ENCODE results near the gene C3orf22. TPM values are rescaled to one million over a fixed set of nuclear protein-coding genes. Genes with fewer than 3 reads are reported as not detected.

Gene C3orf22
- total RNA-seq, 1 experiment from 2014 or later: not detected

DNA sequence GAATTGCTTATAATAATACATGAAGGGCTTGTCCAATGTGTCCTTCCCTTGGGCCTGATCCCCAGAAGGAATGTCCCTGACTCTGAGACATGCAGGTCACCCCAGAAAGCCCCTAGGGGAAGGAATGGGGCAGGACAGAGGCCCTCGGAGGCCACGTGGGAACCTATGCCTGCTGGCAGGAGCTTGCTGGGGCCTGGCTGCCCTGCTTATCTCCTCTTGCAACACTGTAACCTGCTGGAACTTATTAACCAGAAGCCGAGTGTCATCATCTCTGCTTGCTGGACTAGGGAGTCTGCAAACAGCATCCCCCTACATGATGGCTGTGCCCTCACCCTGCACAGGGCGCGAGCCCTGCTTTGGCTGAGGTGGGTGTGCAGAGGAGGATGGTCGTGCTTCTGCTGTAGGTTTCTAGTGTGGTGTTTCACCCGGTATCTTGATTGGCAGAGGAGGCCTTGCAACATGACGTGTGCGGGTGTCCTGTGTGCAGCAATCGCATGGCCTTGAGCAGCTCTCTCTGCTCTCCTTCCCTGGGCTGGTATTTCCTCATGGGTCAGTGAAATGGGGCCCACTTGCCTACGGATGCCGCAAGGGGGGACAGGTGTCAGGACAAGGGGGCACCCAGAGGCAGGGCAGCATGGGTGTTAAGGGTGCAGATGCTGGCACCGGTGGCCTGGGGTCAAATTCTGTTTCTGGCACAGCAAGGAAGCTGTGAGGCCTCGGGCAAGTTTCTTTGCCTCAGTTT lies 29.8 kb downstream of the C3orf22 start:
- peaks cover 5% of the 10 kb centered on the region for H3K36me3 Mint-ChIP-seq (ENCODE audit: insufficient read depth, unreplicated experiment)
- no peaks in the 10 kb centered on the region for H3K9me3 Mint-ChIP-seq (ENCODE audit: low read depth, unreplicated experiment)
- BruUV-seq (replicated peaks): no TSS peak
- CTCF ChIA-PET: interaction anchor here (0.6 to 1.0 kb wide), 6 partner anchors 9 to 209 kb away, joined by 3 to 4 read pairs (median 3); no protein-coding TSS in a partner anchor
- peak overlapping the region; percentile 14 for H3K27ac Mint-ChIP-seq (ENCODE audit: unreplicated experiment)
- peaks cover 20% of the 10 kb centered on the region for H3K4me1 Mint-ChIP-seq (ENCODE audit: low read depth, unreplicated experiment)
- TF ChIP-seq, protein P1, sequence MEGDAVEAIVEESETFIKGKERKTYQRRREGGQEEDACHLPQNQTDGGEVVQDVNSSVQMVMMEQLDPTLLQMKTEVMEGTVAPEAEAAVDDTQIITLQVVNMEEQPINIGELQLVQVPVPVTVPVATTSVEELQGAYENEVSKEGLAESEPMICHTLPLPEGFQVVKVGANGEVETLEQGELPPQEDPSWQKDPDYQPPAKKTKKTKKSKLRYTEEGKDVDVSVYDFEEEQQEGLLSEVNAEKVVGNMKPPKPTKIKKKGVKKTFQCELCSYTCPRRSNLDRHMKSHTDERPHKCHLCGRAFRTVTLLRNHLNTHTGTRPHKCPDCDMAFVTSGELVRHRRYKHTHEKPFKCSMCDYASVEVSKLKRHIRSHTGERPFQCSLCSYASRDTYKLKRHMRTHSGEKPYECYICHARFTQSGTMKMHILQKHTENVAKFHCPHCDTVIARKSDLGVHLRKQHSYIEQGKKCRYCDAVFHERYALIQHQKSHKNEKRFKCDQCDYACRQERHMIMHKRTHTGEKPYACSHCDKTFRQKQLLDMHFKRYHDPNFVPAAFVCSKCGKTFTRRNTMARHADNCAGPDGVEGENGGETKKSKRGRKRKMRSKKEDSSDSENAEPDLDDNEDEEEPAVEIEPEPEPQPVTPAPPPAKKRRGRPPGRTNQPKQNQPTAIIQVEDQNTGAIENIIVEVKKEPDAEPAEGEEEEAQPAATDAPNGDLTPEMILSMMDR (IDR thresholded peaks at IDR 0.05; ENCODE audit: unreplicated experiment): peak; percentile 23
- intact Hi-C loops (cut with micrococcal nuclease; ENCODE audit: unreplicated experiment): loop anchor here (10.0 kb wide), 2 partner anchors 126 to 926 kb away; partner anchors contain the start of gene TXNRD3
- H3K27me3 Mint-ChIP-seq (ENCODE audit: unreplicated experiment): peaks cover 40% of the 10 kb centered on the region
- no peak overlapping the region for H3K4me3 Mint-ChIP-seq (ENCODE audit: low read depth, unreplicated experiment)
- peak; percentile 84 for DNase-seq

DNA sequence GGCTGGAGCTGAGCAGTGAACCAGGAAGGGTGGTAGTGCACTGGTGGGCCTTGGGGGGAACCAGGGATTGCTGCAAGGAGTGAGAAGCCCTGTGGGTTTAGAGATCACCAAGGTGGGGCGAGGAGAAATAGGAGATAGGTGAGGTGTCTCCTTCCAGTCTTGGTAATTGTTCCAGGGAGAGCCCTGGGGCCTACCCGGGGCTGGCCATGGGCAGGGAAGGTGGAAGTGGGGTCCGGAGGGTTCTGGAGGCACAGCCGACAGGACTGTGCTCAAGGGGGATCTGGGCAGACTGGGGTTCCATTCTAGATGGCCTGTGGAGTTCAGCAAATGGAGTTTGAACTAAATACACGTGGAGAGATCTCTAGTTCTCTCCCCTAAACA lies 30.3 kb downstream of the C3orf22 start:
- H3K4me1 Mint-ChIP-seq (ENCODE audit: low read depth, unreplicated experiment): peaks cover 20% of the 10 kb centered on the region
- BruUV-seq (replicated peaks): no TSS peak
- H3K36me3 Mint-ChIP-seq (ENCODE audit: insufficient read depth, unreplicated experiment): peaks cover 5% of the 10 kb centered on the region
- no peak overlapping the region for H3K4me3 Mint-ChIP-seq (ENCODE audit: low read depth, unreplicated experiment)
- no peak overlapping the region for H3K27ac Mint-ChIP-seq (ENCODE audit: unreplicated experiment)
- TF ChIP-seq, protein P1 (IDR thresholded peaks at IDR 0.05; ENCODE audit: unreplicated experiment): no peak
- intact Hi-C loops (cut with micrococcal nuclease; ENCODE audit: unreplicated experiment): loop anchor here (10.0 kb wide), 2 partner anchors 126 to 926 kb away; partner anchors contain the start of gene TXNRD3
- CTCF ChIA-PET: interaction anchor here (0.7 to 1.0 kb wide), 5 partner anchors 10 to 209 kb away, joined by 3 to 4 read pairs (median 3); no protein-coding TSS in a partner anchor
- peaks cover 40% of the 10 kb centered on the region for H3K27me3 Mint-ChIP-seq (ENCODE audit: unreplicated experiment)
- DNase-seq: no peak
- H3K9me3 Mint-ChIP-seq (ENCODE audit: low read depth, unreplicated experiment): no peaks in the 10 kb centered on the region

DNA sequence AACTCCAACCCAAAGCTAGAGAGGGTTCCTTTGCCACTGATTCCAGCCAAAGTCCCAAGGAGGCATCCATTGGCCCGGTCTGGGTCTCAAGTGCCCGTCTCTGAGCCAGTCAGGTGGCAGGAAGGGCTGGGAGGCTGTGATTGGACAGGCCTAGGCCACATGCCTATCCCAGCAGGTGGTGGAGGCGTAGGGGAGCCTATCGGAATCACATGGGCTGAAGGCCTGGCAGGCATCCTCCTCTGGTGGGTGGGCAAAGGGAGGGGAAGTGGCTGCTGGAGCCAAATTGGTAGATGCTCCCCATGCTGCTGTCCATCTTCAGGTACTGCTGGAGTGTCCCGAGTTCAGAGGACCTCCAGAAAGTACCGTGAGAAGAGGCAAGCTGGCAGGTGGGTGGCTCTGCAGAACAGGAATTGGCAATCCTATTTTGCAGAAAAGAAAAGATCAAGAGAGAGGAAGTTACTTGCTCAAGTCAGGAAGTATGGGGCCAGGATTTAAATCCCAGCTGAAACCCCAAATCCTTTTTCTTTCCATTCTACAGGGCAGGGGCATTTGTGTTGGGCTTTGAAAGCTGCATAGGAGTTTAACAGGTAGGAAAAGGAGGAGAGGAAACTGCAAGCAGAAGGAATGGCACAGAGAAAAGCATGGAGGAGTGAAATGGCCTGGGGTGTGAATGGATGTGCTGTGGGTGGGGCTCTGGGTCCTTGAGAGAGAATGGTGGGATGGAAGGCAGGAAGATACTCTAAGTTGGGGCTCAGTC lies 31.1 kb downstream of the C3orf22 start:
- peak overlapping the region; percentile 6 for H3K27ac Mint-ChIP-seq (ENCODE audit: unreplicated experiment)

DNA sequence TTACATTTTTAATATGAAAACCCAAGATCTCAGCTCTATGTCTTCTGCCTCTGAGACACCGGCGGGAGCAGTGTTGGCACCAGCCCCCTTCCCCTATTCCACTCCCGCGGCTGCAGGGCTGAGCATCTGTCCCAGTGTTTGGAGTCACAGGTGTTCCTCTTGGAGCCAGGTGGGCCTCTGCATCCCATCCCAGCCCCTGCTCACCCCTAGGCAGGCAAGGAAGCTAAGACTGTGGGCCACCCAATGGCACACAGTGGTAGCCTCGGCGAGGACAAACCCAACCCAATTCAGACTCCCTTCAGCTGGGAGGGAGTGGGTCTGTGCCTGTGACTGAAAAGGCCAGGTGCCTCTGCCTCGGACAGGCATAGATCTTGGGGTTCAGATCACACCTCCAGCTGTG lies 31.7 kb downstream of the C3orf22 start:
- no TSS peak for BruUV-seq (replicated peaks)
- no peaks in the 10 kb centered on the region for H3K9me3 Mint-ChIP-seq (ENCODE audit: low read depth, unreplicated experiment)
- no peak overlapping the region for H3K27ac Mint-ChIP-seq (ENCODE audit: unreplicated experiment)
- no peak for DNase-seq
- CTCF ChIA-PET: interaction anchor here (0.6 to 1.3 kb wide), 2 partner anchors 15 to 1467 kb away, joined by 3 to 4 read pairs; no protein-coding TSS in a partner anchor
- peaks cover 5% of the 10 kb centered on the region for H3K36me3 Mint-ChIP-seq (ENCODE audit: insufficient read depth, unreplicated experiment)
- intact Hi-C loops (cut with micrococcal nuclease; ENCODE audit: unreplicated experiment): loop anchor here (10.0 kb wide), 2 partner anchors 128 to 928 kb away; partner anchors contain the start of gene TXNRD3
- TF ChIP-seq, protein P1 (IDR thresholded peaks at IDR 0.05; ENCODE audit: unreplicated experiment): no peak
- peaks cover 20% of the 10 kb centered on the region for H3K4me1 Mint-ChIP-seq (ENCODE audit: low read depth, unreplicated experiment)
- H3K4me3 Mint-ChIP-seq (ENCODE audit: low read depth, unreplicated experiment): no peak overlapping the region
- H3K27me3 Mint-ChIP-seq (ENCODE audit: unreplicated experiment): peaks cover 40% of the 10 kb centered on the region

More for the DNA sequence above, 31.1 kb downstream of the C3orf22 start:
- no peaks in the 10 kb centered on the region for H3K9me3 Mint-ChIP-seq (ENCODE audit: low read depth, unreplicated experiment)
- TF ChIP-seq, protein P1 (IDR thresholded peaks at IDR 0.05; ENCODE audit: unreplicated experiment): no peak
- no peak for DNase-seq
- CTCF ChIA-PET: interaction anchor here (0.6 to 1.3 kb wide), 2 partner anchors 15 to 1466 kb away, joined by 3 to 4 read pairs; no protein-coding TSS in a partner anchor
- H3K36me3 Mint-ChIP-seq (ENCODE audit: insufficient read depth, unreplicated experiment): peaks cover 5% of the 10 kb centered on the region
- intact Hi-C loops (cut with micrococcal nuclease; ENCODE audit: unreplicated experiment): loop anchor here (10.0 kb wide), 2 partner anchors 127 to 927 kb away; partner anchors contain the start of gene TXNRD3
- H3K4me1 Mint-ChIP-seq (ENCODE audit: low read depth, unreplicated experiment): peaks cover 20% of the 10 kb centered on the region
- H3K27me3 Mint-ChIP-seq (ENCODE audit: unreplicated experiment): peaks cover 40% of the 10 kb centered on the region
- H3K4me3 Mint-ChIP-seq (ENCODE audit: low read depth, unreplicated experiment): no peak overlapping the region
- BruUV-seq (replicated peaks): no TSS peak

Measured in Calu3 (cell line).